Liver (tissue), 10 donors: Measurements from ENCODE around the gene TXLNG. TPM values are rescaled to one million over a fixed set of nuclear protein-coding genes. Genes with fewer than 3 reads are reported as not detected.

Experiments
- DNase-seq: peaks from one replicate; pipeline ENCODE4 v3.0.0-alpha.2; 2017; ENCODE audit warnings: low spot score
- H3K27ac ChIP-seq, 2 donors: one replicate each; pipeline ENCODE4 v1.7.0; 2013; ENCODE audit warnings: inconsistent platforms in 2 of 2, low read length in 2 of 2, control low read depth in 1 of 2, low read depth in 1 of 2, mild to moderate bottlenecking in 1 of 2
- H3K27me3 ChIP-seq, 4 donors: one replicate each; pipeline versions ENCODE4 v1.6.1 to v1.7.0; 2013; ENCODE audit warnings: low read length in 3 of 4, inconsistent platforms in 1 of 4, mild to moderate bottlenecking in 1 of 4, moderate library complexity in 1 of 4; ENCODE audit not compliant: control insufficient read depth in 4 of 4, insufficient read depth in 4 of 4
- H3K36me3 ChIP-seq, 4 donors: one replicate each; pipeline versions ENCODE4 v1.6.1 to v1.7.0; 2013; ENCODE audit warnings: low read length in 3 of 4, mild to moderate bottlenecking in 3 of 4, low read depth in 1 of 4, moderate library complexity in 1 of 4; ENCODE audit not compliant: control insufficient read depth in 4 of 4, insufficient read depth in 3 of 4
- H3K4me1 ChIP-seq, 4 donors: one replicate each; pipeline versions ENCODE4 v1.6.1 to v1.7.0; 2013; ENCODE audit warnings: low read length in 3 of 4, mild to moderate bottlenecking in 3 of 4, moderate library complexity in 1 of 4; ENCODE audit not compliant: control insufficient read depth in 4 of 4, insufficient read depth in 4 of 4
- H3K4me3 ChIP-seq, 3 donors: one replicate each; pipeline versions ENCODE4 v1.6.1 to v1.7.0; 2013; ENCODE audit warnings: low read length in 3 of 3, control low read depth in 1 of 3, low read depth in 1 of 3, mild to moderate bottlenecking in 1 of 3
- H3K9ac ChIP-seq, 2 donors: one replicate each; pipeline ENCODE4 v1.7.0; 2013; ENCODE audit warnings: low read length in 2 of 2, mild to moderate bottlenecking in 2 of 2, moderate library complexity in 2 of 2, control low read depth in 1 of 2, low read depth in 1 of 2
- H3K9me3 ChIP-seq, 4 donors: one replicate each; pipeline versions ENCODE4 v1.6.1 to v1.7.0; 2013; ENCODE audit warnings: low read length in 3 of 4; ENCODE audit not compliant: control insufficient read depth in 4 of 4
- FOXA1 ChIP-seq: IDR thresholded peaks from 2 replicates; pipeline ENCODE4 v1.6.1; 2016; ENCODE audit warnings: antibody characterized with exemption
- FOXA2 ChIP-seq: IDR thresholded peaks from 2 replicates; pipeline ENCODE4 v1.6.1; 2016; ENCODE audit warnings: antibody characterized with exemption
- NR2F2 ChIP-seq: IDR thresholded peaks from 2 replicates; pipeline ENCODE4 v1.6.1; 2016; ENCODE audit warnings: antibody characterized with exemption
- RAD21 ChIP-seq, 2 donors: IDR thresholded peaks; 2 replicates each; pipeline ENCODE4 v1.6.1; 2016; ENCODE audit warnings: antibody characterized with exemption in 2 of 2, mild to moderate bottlenecking in 2 of 2
- YY1 ChIP-seq: IDR thresholded peaks from 2 replicates; pipeline ENCODE4 v1.6.1; 2016; ENCODE audit warnings: antibody characterized with exemption, mild to moderate bottlenecking
- WGBS: extraction: QIAGEN DNeasy Blood & Tissue Kit; methylation state at CpG from one replicate; pipeline ENCODE4 v1.1.7; 2013; 5-methylcytosine and 5-hydroxymethylcytosine counted together
- polyA plus RNA-seq, 2 donors: library from polyadenylated mRNA; stranded (reverse) in 1 of 2; unstranded in 1 of 2; fragments of 200-250 nt in 1 of 2; fragments of >200 nt in 1 of 2; fragmentation: Nextera tagmentation in 1 of 2; extraction: Ambion mirVana in 1 of 2; gene quantifications; one replicate each; pipeline versions ENCODE4 v1.2.1 to v1.2.3, GENCODE V29; 2013 to 2015
- small RNA-seq: library from RNA; depleted of rRNA; stranded (forward); fragments of <200 nt; gene quantifications from one replicate; pipeline ENCODE3, GENCODE V24; 2014
- total RNA-seq, 2 donors: library from RNA; depleted of rRNA; stranded (reverse); fragments of >200 nt; gene quantifications; one replicate each; pipeline ENCODE4 v1.2.3, GENCODE V29; 2014
- TF ChIP-seq, protein P1 (sequence below): fragments of 150-350 bp; IDR thresholded peaks from 2 replicates; pipeline ENCODE4 v1.5.1; 2017; ENCODE audit warnings: improper control_type of control experiment, low read depth, low read length; ENCODE audit not compliant: missing input control
- donor health status: healthy.
- donor health status: healthy.
- donor health status: healthy.
- donor health status: healthy.
- donor health status: healthy.

TXLNG gene
- total and polyA plus RNA-seq, 4 donors = 3.7 to 7.4 (median 5.1) TPM

DNA sequence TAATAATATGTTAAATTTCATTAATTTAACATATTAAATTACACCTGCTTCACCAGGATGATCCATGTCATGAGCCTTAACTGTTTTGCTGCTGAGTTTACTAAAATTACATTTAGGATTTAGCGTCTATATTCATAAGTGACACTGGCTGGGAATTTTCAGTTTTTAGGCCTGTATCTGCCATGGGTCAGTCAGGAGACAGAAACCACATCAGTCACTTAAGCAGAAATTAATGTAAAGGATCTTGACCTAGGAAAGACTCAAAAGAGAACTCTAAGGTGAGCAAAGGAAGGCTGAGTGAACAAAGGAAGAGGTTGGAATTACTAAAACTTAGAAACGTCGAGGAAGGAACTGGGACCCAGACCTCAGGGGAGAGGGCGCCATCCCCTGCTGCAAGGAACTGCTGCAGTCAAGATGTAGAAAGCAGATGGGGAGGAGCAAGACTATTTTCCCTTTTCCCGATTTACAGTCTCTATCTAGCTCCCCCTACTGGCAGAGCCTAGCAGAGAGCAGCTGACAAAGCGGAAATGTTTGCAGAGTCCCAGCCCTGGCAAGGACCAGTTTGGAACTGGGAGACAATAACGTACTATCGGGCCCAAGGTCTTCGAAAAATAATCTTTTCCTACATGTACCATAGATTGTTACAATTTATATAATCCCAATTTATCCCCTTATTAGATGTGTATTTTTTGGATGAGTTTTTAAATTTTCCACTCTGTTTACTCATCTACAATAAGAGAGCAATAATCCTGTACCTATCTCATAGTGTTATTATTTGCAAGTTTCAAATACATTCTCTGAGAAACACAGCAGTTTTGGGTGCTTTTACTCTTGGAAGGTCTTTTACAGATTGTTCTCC lies 106.5 kb downstream of the TXLNG start:
- Histone ChIP-seq H3K36me3 (no peaks in the 10 kb centered on the region), H3K9ac (no peak overlapping the region), H3K4me1 (no peaks in the 10 kb centered on the region), H3K4me3 (no peak overlapping the region), H3K27ac (no peak overlapping the region), H3K9me3 (no peaks in the 10 kb centered on the region), H3K27me3 (no peaks in the 10 kb centered on the region)
- TF ChIP-seq FOXA2 (no peak), FOXA1 (no peak), NR2F2 (no peak), RAD21 (IDR thresholded peaks at IDR 0.05) (peak; percentile 71 to 79), YY1 (no peak)
- TF ChIP-seq, protein P1, sequence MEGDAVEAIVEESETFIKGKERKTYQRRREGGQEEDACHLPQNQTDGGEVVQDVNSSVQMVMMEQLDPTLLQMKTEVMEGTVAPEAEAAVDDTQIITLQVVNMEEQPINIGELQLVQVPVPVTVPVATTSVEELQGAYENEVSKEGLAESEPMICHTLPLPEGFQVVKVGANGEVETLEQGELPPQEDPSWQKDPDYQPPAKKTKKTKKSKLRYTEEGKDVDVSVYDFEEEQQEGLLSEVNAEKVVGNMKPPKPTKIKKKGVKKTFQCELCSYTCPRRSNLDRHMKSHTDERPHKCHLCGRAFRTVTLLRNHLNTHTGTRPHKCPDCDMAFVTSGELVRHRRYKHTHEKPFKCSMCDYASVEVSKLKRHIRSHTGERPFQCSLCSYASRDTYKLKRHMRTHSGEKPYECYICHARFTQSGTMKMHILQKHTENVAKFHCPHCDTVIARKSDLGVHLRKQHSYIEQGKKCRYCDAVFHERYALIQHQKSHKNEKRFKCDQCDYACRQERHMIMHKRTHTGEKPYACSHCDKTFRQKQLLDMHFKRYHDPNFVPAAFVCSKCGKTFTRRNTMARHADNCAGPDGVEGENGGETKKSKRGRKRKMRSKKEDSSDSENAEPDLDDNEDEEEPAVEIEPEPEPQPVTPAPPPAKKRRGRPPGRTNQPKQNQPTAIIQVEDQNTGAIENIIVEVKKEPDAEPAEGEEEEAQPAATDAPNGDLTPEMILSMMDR = peak; percentile 75
- 11% methylated on average over 9 of the region's 9 CpGs for WGBS
- DNase-seq = peak; percentile 52

Small RNA genes within 50 kb of the gene (small RNA-seq; reads per million reads assigned to genes)
- gene RNU4-6P (not detected), gene RNU7-56P (not detected), gene RPL12P49 (not detected)

Other genes with a start within 250 kb of the TXLNG start
- gene S100G, start 136.3 kb upstream of the TXLNG start, total RNA-seq = not detected
- gene S100G, start 136.3 kb upstream of the TXLNG start, polyA plus RNA-seq = not detected
- gene CTPS2, start 73.8 kb upstream of the TXLNG start, total RNA-seq = 10 to 100 TPM; 10.5 to 11.2 TPM
- 1 to 10 TPM; 3.0 to 3.9 TPM for gene CTPS2, start 73.8 kb upstream of the TXLNG start, polyA plus RNA-seq
- 10 to 100 TPM; 17.6 to 24.9 TPM for gene SYAP1, start 66.9 kb upstream of the TXLNG start, total RNA-seq
- gene SYAP1, start 66.9 kb upstream of the TXLNG start, polyA plus RNA-seq = 10 to 100 TPM in 1 of 2 donors, 1 to 10 TPM in 1; 9.6 to 29.0 TPM
- 10 to 100 TPM; 32.5 to 77.9 TPM for gene RBBP7, start 83.9 kb downstream of the TXLNG start, total RNA-seq
- gene RBBP7, start 83.9 kb downstream of the TXLNG start, polyA plus RNA-seq = 10 to 100 TPM; 34.0 to 37.1 TPM
- 10 to 100 TPM in 1 of 2 donors, 1 to 10 TPM in 1; 5.0 to 10.7 TPM for gene REPS2, start 160.2 kb downstream of the TXLNG start, total RNA-seq
- gene REPS2, start 160.2 kb downstream of the TXLNG start, polyA plus RNA-seq = 1 to 10 TPM; 3.5 to 7.5 TPM